Measurements from ENCODE around the gene ZNF407. TPM values are rescaled to one million over a fixed set of nuclear protein-coding genes. Genes with fewer than 3 reads are reported as not detected.

The ZNF407 gene
- total RNA-seq, 1 donor from 2014 or later = 26.7 TPM

DNA sequence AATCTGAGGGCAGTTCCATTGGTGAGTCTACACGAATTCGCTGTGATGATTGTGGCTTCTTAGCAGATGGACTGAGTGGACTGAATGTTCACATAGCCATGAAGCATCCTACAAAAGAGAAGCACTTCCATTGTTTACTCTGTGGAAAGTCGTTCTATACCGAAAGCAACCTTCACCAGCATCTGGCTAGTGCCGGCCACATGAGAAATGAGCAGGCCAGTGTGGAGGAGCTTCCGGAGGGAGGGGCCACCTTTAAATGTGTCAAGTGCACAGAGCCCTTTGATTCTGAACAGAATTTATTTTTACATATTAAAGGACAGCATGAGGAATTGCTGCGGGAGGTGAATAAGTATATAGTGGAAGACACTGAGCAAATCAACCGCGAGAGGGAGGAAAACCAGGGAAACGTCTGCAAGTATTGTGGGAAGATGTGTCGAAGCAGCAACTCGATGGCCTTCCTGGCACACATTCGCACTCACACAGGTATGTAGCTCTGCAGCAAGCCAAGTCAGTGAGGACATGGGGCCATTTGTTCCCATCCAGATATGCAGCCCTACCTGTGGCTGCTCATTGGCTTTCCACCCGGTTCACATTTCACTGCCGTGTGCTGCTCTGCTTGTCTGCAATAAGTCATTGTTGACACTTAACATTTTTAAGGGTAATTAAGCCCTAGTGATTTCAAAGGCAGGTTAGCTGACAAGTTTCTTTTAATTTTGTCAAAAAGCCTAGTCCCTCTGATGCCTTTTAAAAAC, 37.7 kb downstream of the ZNF407 start:
- no peaks in the 10 kb centered on the region for H3K27me3 Mint-ChIP-seq
- H3K9me3 Mint-ChIP-seq = no peaks in the 10 kb centered on the region
- POLR2A ChIA-PET = no interaction called here
- no peak for TF ChIP-seq CTCF (IDR thresholded peaks at IDR 0.05)
- ATAC-seq (ENCODE audit: low read depth) (no peak), DNase-seq (no peak)
- intact Hi-C loops (cut with micrococcal nuclease) = no loop called here
- H3K4me3 Mint-ChIP-seq = no peak overlapping the region
- H3K36me3 Mint-ChIP-seq (ENCODE audit: low read depth) = peaks cover 53% of the 10 kb centered on the region
- H3K27ac Mint-ChIP-seq = no peak overlapping the region
- no peaks in the 10 kb centered on the region for H3K4me1 Mint-ChIP-seq
- CTCF ChIA-PET = interaction anchor here (1.4 kb wide), 1 partner anchor 16 kb away, joined by 3 read pairs; no protein-coding TSS in a partner anchor

GRCh38 chr18:74637070-74637469, 39.4 kb downstream of the ZNF407 start:
- ATAC-seq (ENCODE audit: low read depth) = no peak
- DNase-seq = no peak
- no peak overlapping the region for H3K27ac Mint-ChIP-seq
- no peak for TF ChIP-seq CTCF (IDR thresholded peaks at IDR 0.05)
- H3K36me3 Mint-ChIP-seq (ENCODE audit: low read depth) = peaks cover 47% of the 10 kb centered on the region
- no peaks in the 10 kb centered on the region for H3K27me3 Mint-ChIP-seq
- no peak overlapping the region for H3K4me3 Mint-ChIP-seq
- intact Hi-C loops (cut with micrococcal nuclease) = no loop called here
- ChIA-PET CTCF (interaction anchor here (1.4 kb wide), 1 partner anchor 15 kb away, joined by 3 read pairs; no protein-coding TSS in a partner anchor), POLR2A (no interaction called here)
- no peaks in the 10 kb centered on the region for H3K4me1 Mint-ChIP-seq
- no peaks in the 10 kb centered on the region for H3K9me3 Mint-ChIP-seq

GRCh38 chr18:74638210-74638609, 40.5 kb downstream of the ZNF407 start:
- no peaks in the 10 kb centered on the region for H3K9me3 Mint-ChIP-seq
- intact Hi-C loops (cut with micrococcal nuclease) = no loop called here
- POLR2A ChIA-PET = no interaction called here

GRCh38 chr18:74644713-74645112, 47.0 kb downstream of the ZNF407 start:
- intact Hi-C loops (cut with micrococcal nuclease) = no loop called here
- Mint-ChIP-seq H3K36me3 (ENCODE audit: low read depth) (peaks cover 46% of the 10 kb centered on the region), H3K9me3 (no peaks in the 10 kb centered on the region), H3K4me3 (no peak overlapping the region), H3K4me1 (peaks cover 4% of the 10 kb centered on the region), H3K27me3 (no peaks in the 10 kb centered on the region), H3K27ac (no peak overlapping the region)
- ChIA-PET CTCF (no interaction called here), POLR2A (no interaction called here)
- no peak for TF ChIP-seq CTCF (IDR thresholded peaks at IDR 0.05)
- no peak for ATAC-seq (ENCODE audit: low read depth)
- DNase-seq = no peak

More at GRCh38 chr18:74638210-74638609, 40.5 kb downstream of the ZNF407 start:
- CTCF ChIA-PET = no interaction called here
- Mint-ChIP-seq H3K4me3 (no peak overlapping the region), H3K4me1 (no peaks in the 10 kb centered on the region), H3K27ac (no peak overlapping the region), H3K27me3 (no peaks in the 10 kb centered on the region), H3K36me3 (ENCODE audit: low read depth) (peaks cover 43% of the 10 kb centered on the region)
- no peak for TF ChIP-seq CTCF (IDR thresholded peaks at IDR 0.05)
- no peak for DNase-seq
- ATAC-seq (ENCODE audit: low read depth) = no peak

DNA sequence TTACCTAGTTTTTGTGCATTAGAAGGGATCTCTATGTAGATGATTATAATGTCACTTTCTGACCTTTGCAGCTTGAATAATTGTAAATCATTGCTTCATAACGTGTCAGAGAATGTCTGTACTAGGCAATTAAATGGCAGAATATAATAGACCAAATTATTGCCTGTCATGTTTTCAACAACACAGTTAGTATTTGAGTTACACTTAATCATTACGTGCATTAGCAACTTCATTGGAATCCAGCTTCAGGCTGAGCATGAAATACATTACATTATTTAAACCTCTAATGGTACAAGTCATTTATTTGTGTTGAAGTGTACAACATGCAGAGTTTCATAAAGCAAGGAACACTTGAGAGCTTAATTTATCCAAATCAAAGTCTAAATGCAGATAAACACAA, 48.0 kb downstream of the ZNF407 start:
- Mint-ChIP-seq H3K27ac (no peak overlapping the region), H3K36me3 (ENCODE audit: low read depth) (peaks cover 49% of the 10 kb centered on the region), H3K27me3 (no peaks in the 10 kb centered on the region), H3K4me3 (no peak overlapping the region), H3K9me3 (no peaks in the 10 kb centered on the region), H3K4me1 (peaks cover 4% of the 10 kb centered on the region)
- DNase-seq (no peak), ATAC-seq (ENCODE audit: low read depth) (no peak)
- ChIA-PET POLR2A (no interaction called here), CTCF (no interaction called here)
- TF ChIP-seq CTCF (IDR thresholded peaks at IDR 0.05) = no peak
- intact Hi-C loops (cut with micrococcal nuclease) = no loop called here
